HG02852 (cell line): Measurements from ENCODE around the gene KCNH6.
A peak's percentile ranks its signal among the peaks of the same experiment; 100 is the strongest.

ENCODE experiments used
- ATAC-seq: cut with Tn5 transposase; IDR thresholded peaks from one replicate; pipeline ENCODE4 v1.9.1; 2021; ENCODE audit warnings: mild to moderate bottlenecking, moderate library complexity; ENCODE audit not compliant: unreplicated experiment

The KCNH6 gene, protein sequence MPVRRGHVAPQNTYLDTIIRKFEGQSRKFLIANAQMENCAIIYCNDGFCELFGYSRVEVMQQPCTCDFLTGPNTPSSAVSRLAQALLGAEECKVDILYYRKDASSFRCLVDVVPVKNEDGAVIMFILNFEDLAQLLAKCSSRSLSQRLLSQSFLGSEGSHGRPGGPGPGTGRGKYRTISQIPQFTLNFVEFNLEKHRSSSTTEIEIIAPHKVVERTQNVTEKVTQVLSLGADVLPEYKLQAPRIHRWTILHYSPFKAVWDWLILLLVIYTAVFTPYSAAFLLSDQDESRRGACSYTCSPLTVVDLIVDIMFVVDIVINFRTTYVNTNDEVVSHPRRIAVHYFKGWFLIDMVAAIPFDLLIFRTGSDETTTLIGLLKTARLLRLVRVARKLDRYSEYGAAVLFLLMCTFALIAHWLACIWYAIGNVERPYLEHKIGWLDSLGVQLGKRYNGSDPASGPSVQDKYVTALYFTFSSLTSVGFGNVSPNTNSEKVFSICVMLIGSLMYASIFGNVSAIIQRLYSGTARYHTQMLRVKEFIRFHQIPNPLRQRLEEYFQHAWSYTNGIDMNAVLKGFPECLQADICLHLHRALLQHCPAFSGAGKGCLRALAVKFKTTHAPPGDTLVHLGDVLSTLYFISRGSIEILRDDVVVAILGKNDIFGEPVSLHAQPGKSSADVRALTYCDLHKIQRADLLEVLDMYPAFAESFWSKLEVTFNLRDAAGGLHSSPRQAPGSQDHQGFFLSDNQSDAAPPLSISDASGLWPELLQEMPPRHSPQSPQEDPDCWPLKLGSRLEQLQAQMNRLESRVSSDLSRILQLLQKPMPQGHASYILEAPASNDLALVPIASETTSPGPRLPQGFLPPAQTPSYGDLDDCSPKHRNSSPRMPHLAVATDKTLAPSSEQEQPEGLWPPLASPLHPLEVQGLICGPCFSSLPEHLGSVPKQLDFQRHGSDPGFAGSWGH

DNA sequence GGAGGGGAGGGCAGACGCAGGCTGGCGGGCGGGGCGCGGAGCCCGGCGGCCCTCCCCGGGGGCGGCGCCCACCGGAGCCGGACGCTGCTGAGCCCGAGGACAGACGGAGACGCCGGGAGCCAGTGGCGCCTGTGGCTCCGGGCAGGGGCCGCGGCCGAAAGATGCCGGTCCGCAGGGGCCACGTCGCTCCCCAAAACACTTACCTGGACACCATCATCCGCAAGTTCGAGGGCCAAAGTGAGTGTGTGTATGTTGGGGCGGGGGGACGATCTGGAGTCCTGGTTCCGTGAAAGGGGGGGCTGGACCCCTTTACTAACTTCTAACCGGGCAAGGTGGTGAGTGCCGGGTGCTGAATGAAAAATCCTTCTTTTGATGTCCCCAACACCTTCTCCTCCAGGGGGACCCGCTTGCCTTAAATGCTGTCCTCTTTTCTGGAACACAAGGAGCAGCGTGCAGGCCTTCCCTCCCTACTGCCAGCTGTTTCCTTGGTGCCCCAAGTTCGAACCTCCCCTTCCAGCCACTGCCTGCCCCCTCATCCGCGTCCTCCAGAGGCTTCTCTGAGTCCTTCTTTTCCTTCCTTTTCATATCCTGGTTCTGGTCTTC is at the start of gene KCNH6:
Gene KCNH6, plus strand, starts transcription at position 106 of the 603 bp plus-strand sequence. Its CDS starts 56 bp downstream, at position 162.
- no peak for ATAC-seq

DNA sequence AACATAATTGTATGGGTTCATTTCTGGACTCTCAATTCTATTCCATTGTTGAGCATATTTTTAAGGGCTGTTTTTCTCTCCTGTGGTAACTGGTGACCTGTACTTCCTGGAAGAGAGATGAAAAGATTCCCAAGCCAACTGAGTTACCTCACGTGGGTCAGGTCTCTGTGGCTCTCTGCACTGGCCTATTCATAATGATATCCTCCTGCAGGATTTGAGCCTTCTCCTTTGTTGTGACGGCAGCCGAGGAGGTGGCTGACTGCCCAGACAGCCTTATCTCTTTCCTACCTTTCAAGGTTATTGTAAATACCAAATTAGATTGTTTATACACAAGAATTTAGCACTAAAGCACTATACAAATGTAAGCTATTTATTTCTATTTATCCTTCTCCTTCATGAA is 49.0 kb upstream of the KCNH6 start:
- no peak for ATAC-seq

DNA sequence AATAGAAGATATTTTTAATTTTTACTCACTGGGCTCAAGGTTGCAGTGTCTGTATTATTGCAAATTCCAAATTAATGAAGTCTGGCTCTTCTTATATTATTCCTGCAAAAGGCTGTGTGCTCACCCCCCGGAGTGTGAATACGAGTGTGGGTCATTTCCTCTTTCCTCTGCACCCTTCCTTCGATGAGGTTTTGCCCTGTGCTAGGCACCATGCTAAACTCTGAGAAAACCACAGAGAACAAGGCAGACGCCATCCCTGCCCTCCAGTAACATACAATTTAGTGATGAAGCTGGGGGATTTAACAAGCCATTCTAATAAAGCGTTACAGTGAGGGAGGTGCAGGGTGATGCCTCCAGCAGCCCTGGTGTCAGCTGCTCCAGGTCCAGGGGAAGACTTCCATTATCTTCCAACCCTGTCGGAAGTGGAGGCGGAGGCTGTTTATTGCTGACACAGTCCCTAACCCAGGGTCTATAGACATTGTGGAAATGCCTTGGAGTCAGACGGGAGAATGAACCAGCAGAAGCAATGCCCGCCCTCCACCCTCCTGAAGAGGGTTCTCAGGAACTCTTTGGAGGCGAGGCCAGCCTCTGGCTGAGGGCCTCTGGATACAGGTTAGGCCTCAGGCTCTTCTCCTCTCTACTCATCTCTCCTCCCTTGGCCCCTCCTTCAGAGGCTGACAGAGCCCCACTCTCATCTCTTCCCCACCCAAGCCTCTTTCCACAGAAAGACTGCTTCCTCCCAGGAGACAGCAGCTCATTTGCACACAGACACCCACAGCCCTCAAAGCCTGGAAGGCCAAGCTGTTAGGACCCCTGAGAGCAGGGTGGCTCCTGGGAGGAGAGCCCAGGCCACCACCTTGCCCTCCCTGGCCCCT is 48.3 kb upstream of the KCNH6 start:
- no peak for ATAC-seq

DNA sequence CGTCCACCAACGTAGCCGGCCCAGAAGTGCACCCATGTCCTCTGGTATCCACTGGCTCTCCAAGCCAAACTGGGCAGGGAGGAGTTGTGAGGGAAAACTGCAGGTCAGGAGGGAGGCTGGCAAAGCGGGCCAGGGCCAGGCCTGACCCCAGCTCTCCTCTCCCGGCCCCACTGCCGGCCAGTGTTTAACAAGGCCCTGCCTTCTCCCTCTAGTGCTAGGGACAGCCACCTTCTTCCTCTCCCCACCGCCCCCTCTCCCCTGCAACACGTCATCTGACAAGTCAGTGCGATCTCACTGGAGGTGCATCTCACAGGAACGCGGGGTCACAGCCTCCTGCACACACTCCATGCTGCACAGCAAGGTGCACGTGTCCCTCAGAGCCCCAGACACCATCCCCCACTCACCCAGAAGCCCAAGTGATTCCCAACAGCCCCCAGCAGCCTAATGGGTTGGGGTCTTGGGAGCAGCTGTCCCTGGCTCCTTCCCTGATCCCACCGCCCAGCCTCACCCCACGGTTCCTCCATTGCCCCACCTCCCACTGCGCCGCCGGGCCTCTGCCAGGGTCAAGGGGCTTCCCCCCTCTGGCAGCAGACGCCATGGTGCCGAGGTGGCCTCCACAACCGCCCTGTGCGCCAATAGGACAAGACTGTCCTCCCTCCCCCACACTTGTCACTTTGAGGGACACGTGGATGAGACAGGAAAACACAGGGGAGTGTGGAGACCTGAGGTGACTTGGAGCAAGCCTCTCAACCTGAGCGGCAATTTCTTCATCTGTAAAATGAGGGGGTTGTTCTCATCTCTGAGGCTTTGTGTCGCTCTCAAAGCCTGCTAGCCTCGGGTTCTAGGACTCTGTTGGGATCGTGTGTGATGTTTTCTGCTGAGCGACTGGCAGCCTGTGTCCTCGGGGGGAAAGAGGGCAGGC is 47.4 kb upstream of the KCNH6 start:
- no peak for ATAC-seq

DNA sequence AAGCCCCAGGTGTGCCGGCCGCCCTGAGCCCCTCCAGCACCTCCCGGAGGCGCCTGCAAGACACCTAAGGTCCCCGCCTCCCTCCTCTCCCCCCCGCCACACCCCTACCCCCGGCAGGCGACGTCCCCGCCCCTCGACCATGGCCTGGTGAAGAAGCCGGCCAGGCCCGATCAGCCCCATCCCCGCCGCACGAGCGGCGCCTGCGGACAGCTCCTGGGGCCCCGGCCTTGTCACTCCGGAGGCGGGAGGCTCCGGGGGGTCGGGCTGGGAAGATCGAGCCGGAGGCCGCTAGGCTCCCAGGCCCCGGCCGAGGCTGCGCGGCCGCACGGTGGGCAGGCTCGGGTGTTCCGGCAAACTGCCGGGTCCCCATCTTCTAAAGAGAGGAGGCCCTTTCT is 46.7 kb upstream of the KCNH6 start:
- ATAC-seq, result peak; percentile 19

DNA sequence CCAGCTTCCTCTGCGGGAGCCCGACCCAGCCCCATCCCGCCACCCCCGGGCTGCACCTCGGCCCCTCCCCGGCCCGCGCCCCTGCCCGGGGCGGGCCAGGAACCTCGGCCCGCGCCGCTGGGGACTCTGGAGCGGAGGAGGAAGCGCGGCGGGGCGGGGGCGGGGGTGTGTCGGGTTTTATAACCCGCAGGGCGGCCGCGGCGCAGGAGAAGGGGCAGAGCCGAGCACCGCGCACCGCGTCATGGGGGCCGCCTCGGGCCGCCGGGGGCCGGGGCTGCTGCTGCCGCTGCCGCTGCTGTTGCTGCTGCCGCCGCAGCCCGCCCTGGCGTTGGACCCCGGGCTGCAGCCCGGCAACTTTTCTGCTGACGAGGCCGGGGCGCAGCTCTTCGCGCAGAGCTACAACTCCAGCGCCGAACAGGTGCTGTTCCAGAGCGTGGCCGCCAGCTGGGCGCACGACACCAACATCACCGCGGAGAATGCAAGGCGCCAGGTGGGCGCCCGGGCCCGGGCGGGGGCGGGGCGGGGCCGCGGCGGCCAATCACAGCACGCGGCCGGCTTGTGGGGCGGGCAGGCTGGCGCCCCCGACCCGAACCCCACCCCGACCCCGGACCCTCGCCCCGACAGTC is 46.2 kb upstream of the KCNH6 start, which contains the start of gene ACE:
Gene ACE, plus strand, starts transcription at position 208 of the 626 bp plus-strand sequence. Its CDS starts 34 bp downstream, at position 242.
- ATAC-seq, result peak; percentile 46

DNA sequence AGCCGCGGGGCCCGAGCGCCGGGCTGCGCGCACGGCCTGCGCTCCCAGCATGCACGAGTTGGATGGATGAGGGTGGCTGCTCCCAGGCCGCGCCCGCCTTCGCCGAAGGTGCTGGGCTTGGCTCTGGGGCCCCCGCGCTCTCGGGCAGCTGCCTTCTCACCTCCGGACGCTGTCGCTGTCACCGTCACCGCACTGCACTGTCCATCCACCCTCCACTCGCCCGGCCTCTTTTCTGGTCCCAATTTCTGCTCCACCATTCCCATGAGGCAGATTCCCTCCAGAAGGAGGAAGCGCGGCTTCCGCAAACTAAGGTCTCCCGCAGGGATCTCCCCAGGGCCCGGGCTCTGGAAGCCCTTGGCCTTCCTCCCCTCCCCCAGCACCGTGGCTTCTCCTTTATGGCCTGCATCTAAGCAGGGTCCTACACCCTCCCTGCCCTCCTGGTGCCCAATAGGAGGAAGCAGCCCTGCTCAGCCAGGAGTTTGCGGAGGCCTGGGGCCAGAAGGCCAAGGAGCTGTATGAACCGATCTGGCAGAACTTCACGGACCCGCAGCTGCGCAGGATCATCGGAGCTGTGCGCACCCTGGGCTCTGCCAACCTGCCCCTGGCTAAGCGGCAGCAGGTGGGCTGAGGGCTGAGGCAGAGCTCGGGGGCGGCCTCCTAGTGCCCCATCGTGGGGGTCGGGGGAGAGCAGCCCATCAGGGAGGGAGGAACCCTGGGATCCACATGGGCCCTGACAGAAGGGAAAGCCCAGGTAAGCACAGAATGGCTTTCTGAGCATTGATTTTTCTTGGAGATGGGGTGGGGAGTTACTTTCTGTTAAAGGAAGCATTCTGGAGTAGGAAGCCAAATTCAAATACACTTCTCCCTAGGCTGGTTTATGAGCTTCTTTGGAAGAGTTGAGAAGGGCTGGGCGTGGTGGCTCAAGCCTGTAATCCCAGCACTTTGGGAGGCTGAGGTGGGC is 45.4 kb upstream of the KCNH6 start:
- ATAC-seq, result peak; percentile 18

DNA sequence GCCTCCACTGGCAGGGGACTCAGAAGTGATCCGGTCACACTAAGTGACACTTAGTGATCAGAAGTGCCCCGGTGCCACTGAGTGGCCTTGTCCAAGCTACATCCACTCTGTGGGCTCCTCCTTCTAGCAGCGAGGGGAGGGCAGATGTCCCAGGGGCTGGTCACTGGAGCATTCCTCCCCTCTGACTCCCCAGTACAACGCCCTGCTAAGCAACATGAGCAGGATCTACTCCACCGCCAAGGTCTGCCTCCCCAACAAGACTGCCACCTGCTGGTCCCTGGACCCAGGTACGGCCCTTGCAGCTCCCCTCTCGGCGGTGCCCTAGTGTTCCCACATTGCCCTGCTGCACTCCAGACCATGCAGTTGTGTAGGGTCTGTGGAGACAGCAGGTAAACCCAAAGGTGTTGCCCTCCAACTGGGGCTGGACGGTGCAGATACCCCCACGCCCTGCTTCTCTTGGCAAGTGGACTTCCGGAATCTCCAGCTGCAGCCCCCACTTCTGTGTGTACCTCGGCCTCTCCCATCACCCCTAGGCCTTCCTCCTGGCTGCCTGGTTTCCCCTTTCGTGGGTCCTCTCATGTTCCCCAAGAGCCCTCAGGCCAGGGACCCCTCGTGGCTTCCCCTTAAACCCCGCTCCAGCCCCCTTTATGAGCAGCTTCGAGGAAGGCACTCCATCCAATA is 44.2 kb upstream of the KCNH6 start:
- peak; percentile 76 for ATAC-seq

DNA sequence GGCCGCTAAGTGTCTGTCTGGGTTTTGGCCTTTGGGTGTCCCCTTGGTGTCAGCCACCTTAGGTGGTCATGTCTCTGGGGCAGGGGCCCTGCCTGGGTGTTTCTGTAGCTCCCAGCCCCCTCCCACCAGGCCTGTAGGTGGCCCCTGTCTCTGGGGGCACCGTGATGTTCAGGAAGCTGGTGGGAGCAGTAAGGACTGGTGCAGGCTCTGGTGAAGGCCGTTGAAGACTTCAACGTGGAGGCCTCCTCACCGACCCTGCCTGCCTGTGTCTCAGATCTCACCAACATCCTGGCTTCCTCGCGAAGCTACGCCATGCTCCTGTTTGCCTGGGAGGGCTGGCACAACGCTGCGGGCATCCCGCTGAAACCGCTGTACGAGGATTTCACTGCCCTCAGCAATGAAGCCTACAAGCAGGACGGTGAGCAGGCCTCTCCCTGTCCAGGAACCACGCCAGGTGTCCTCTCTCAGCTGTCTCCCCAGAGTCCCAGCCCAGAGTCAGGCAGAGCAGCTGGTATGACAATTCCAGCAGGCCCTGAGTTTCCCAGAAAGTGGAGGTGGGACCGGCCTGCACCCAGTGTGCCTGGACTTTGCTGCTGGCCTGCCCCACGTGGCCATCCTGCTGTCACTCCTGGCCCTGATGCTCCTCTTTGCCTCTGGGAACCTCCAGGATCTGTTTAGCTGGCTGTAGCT is 43.5 kb upstream of the KCNH6 start:
- no peak for ATAC-seq

DNA sequence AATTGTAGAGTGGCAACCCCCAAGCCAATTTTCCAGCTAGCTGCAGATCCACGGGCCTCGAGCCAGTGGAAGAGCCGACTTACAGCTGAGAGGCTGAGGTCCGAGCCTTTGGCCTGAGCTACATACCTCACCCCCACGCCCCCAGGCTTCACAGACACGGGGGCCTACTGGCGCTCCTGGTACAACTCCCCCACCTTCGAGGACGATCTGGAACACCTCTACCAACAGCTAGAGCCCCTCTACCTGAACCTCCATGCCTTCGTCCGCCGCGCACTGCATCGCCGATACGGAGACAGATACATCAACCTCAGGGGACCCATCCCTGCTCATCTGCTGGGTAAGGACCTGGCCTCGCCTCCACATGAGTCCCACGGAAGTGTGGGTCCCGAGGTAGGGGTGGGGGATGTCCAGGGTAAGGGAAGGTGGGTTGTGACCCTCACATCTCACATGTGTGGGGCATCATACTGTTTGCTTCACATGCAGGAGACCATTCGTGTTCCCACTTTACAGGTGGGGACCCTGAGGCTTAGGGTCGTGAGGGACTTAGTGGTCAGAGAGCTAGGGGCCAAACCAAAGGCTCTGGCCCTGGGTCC is 42.9 kb upstream of the KCNH6 start:
- ATAC-seq, result no peak

DNA sequence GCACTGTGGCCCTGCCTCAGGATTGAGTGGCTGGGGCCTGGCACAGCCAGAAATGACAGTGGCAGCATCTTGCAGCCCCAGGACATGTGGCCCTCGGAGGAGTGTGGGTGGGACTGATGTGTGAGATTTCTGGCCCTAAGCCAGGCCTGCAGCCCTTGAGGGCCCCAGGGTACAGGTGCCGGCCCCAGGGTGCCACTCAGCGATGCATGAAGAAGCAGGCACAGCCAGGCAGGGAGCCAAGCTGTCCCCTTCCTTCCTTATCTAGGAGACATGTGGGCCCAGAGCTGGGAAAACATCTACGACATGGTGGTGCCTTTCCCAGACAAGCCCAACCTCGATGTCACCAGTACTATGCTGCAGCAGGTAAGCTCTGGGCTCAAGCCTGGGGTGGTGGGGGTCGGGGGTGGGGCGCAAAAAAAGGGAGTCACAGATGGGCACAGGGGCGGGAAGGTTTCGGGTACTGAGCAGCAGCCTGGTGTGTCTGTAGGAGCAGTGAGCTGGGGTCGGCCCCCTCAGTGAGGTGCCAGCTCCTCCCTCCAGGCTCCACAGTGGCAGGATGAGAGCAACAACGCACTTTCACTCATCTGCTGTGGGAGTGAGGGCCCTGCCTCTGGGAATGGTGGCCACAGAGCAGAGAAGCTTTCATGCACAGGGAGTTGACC is 42.2 kb upstream of the KCNH6 start:
- no peak for ATAC-seq

DNA sequence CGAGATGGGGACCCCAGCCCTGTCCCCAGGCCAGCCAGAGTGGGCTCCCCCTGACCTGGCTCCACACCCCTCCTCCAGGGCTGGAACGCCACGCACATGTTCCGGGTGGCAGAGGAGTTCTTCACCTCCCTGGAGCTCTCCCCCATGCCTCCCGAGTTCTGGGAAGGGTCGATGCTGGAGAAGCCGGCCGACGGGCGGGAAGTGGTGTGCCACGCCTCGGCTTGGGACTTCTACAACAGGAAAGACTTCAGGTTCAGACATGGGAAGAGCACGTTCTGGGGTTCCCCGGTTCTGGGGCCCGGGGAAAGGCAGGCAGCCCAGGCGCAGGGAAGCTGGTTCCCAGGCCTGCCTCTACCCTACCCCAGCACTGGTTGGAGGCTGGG is 41.7 kb upstream of the KCNH6 start:
- no peak for ATAC-seq

DNA sequence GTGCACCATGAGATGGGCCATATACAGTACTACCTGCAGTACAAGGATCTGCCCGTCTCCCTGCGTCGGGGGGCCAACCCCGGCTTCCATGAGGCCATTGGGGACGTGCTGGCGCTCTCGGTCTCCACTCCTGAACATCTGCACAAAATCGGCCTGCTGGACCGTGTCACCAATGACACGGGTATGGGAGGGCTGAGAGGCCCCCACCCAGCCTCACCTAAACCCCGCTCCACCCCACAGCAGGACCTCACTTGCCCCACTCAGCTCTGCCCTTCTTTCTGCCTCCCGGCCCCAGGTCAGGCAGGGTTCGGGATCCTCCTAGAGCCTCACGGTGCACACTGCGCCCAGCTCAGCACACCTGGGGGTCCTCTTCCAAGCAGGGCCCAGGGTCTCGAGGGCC is 40.6 kb upstream of the KCNH6 start:
- no peak for ATAC-seq

DNA sequence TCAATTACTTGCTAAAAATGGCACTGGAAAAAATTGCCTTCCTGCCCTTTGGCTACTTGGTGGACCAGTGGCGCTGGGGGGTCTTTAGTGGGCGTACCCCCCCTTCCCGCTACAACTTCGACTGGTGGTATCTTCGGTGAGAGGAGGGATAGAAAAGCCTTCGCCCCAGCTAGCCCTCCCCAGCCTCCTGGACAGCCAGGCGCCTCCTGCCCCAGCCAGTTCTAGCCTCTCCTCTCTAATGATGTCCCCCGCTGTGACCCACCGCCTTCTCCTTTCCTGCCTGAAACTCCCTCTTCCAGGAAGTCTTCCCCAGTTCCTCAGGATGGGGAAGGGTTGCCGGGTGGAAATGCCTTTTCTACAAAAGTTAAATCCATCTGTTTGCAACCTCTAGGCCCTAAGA is 40.1 kb upstream of the KCNH6 start:
- no peak for ATAC-seq
